ENCODE data around the gene STIL.

The STIL gene

DNA sequence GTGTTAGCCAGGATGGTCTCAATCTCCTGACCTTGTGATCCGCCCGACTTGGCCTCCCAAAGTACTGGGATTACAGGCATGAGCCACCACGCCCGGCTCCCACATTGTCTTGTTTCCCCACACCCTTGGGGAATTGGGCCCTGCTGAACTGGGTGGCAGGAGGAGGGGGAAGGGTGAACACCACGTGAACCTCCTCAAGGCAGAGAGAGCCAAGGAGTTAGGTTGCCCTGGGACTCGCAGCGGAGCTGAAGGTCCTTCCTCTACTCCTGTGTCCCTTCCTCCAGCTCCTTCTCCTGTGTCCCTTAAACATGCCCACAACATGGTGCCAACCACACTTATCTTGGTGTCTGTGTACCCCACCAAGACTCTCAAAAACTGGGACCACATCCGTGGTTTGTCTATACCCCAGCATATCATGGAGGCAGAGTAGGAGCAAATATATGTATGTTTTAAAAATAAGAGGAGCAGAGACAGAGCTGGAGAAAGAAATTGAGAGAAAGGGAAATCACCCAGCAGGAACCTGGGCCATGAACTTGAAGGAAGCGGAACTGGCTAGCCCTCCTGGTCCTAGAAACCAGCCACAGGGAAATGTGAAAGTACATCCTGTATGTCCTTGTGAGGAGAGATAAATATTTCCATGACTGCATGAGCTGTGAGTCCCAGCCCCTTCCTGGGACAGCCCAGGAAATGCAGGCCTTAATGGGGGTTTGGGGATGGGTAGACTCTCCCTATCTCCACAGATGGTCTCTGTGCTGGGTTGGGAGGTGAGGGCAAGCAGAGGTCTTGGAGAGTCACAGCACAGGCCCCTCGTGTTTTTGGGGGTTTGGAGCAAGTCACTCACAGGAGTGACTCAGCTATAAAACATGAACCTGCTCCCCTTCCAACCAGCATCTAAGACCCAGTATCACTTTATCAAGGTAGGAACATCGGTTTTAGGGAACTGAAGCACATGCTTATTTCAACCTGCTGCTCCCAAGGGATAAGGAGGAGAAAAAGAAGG, 72.5 kb downstream of the STIL start:
- H3K9me2 ChIP-seq (ENCODE audit: low read depth, low read length), result no peaks in the 10 kb centered on the region
- H3K9ac ChIP-seq (ENCODE audit: low read length), result no peak overlapping the region
- no peaks in the 10 kb centered on the region for H3F3A ChIP-seq (ENCODE audit: insufficient read depth, low read length)
- H2AFZ ChIP-seq (ENCODE audit: low read length), result no peak overlapping the region
- H3K27ac ChIP-seq (ENCODE audit: low read depth, low read length, poor library complexity, severe bottlenecking), result no peak overlapping the region
- no peaks in the 10 kb centered on the region for H3K4me1 ChIP-seq (ENCODE audit: insufficient read depth, low read length, severe bottlenecking)
- H3K27me3 ChIP-seq (ENCODE audit: insufficient read depth, low read length), result no peaks in the 10 kb centered on the region
- no peaks in the 10 kb centered on the region for H3K36me3 ChIP-seq (ENCODE audit: insufficient read depth, low read length)
- no peak for TF ChIP-seq EZH2 (IDR thresholded peaks at IDR 0.05; ENCODE audit: borderline replicate concordance, low read length)
- TF ChIP-seq, protein P1, sequence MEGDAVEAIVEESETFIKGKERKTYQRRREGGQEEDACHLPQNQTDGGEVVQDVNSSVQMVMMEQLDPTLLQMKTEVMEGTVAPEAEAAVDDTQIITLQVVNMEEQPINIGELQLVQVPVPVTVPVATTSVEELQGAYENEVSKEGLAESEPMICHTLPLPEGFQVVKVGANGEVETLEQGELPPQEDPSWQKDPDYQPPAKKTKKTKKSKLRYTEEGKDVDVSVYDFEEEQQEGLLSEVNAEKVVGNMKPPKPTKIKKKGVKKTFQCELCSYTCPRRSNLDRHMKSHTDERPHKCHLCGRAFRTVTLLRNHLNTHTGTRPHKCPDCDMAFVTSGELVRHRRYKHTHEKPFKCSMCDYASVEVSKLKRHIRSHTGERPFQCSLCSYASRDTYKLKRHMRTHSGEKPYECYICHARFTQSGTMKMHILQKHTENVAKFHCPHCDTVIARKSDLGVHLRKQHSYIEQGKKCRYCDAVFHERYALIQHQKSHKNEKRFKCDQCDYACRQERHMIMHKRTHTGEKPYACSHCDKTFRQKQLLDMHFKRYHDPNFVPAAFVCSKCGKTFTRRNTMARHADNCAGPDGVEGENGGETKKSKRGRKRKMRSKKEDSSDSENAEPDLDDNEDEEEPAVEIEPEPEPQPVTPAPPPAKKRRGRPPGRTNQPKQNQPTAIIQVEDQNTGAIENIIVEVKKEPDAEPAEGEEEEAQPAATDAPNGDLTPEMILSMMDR (IDR thresholded peaks at IDR 0.05; ENCODE audit: low read length), result no peak
- H3K79me2 ChIP-seq (ENCODE audit: insufficient read depth, low read length), result no peaks in the 10 kb centered on the region
- no peaks in the 10 kb centered on the region for H3K9me3 ChIP-seq (ENCODE audit: low read length)
- no peaks in the 10 kb centered on the region for H4K20me1 ChIP-seq (ENCODE audit: insufficient read depth, low read length)
- H3K4me3 ChIP-seq (ENCODE audit: low read depth, low read length, poor library complexity, severe bottlenecking), result no peak overlapping the region
- no peak overlapping the region for H3K4me2 ChIP-seq (ENCODE audit: low read length)

DNA sequence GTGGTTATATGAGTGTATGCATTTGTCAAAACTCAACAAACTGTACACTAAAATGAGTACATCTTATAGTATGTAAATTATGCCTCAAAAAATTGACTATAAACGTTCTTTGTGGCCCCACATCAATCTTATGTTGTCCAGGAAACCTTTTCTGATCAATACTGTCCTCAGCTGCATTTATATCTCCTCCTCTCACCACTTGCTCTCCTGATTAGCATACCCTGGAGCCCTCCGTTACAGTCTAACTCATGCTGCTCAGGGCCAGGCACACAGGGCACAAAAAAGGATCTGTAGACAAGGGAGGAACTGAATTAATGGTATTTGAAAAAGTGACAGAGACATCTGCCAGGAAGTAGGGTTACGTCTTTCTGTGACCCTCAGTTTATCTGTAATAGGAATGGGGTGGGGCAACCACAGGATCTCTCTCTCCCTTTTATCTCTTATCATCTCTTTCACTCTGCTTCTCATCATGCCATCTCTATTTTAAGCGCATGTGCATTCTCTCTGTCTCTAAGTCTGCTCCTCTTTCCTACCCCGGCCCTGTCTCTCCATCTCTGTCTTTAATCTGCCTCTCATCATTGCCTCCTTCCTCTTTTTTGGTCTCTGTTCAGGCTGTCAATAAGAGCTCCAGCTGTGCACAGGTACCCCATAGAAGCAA, 74.9 kb downstream of the STIL start:
- no peaks in the 10 kb centered on the region for H4K20me1 ChIP-seq (ENCODE audit: insufficient read depth, low read length)
- H3F3A ChIP-seq (ENCODE audit: insufficient read depth, low read length), result no peaks in the 10 kb centered on the region
- TF ChIP-seq EZH2 (IDR thresholded peaks at IDR 0.05; ENCODE audit: borderline replicate concordance, low read length), result no peak
- TF ChIP-seq, protein P1 (IDR thresholded peaks at IDR 0.05; ENCODE audit: low read length), result no peak
- no peaks in the 10 kb centered on the region for H3K79me2 ChIP-seq (ENCODE audit: insufficient read depth, low read length)
- no peak overlapping the region for H3K4me2 ChIP-seq (ENCODE audit: low read length)
- no peaks in the 10 kb centered on the region for H3K9me2 ChIP-seq (ENCODE audit: low read depth, low read length)
- H3K4me3 ChIP-seq (ENCODE audit: low read depth, low read length, poor library complexity, severe bottlenecking), result no peak overlapping the region
- H3K36me3 ChIP-seq (ENCODE audit: insufficient read depth, low read length), result no peaks in the 10 kb centered on the region
- H3K27ac ChIP-seq (ENCODE audit: low read depth, low read length, poor library complexity, severe bottlenecking), result no peak overlapping the region
- H3K27me3 ChIP-seq (ENCODE audit: insufficient read depth, low read length), result no peaks in the 10 kb centered on the region
- H3K9ac ChIP-seq (ENCODE audit: low read length), result no peak overlapping the region
- no peaks in the 10 kb centered on the region for H3K9me3 ChIP-seq (ENCODE audit: low read length)
- no peak overlapping the region for H2AFZ ChIP-seq (ENCODE audit: low read length)
- no peaks in the 10 kb centered on the region for H3K4me1 ChIP-seq (ENCODE audit: insufficient read depth, low read length, severe bottlenecking)

DNA sequence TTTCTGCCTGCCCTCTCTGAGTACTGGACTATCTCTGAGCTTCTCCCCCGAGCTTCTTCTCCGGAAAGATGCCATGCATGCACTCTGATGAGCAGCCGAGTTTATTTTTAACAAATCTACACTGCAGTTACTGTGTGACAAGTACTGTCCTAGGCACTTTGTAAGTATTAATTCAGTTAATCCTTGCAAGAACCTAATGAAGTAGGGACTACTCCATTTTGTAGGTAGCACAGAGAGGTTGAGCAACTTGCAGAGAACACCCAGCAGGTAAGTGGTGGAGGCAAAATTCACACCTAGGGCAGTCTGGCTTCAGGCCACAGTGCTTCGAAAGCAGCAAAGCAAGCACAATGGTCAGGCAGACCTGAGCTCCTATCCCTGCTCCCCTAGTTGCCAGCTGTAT, 78.1 kb downstream of the STIL start:
- H3K9ac ChIP-seq (ENCODE audit: low read length), result no peak overlapping the region
- no peak overlapping the region for H3K4me2 ChIP-seq (ENCODE audit: low read length)
- no peaks in the 10 kb centered on the region for H3K9me3 ChIP-seq (ENCODE audit: low read length)
- H3K36me3 ChIP-seq (ENCODE audit: insufficient read depth, low read length), result no peaks in the 10 kb centered on the region
- H3F3A ChIP-seq (ENCODE audit: insufficient read depth, low read length), result no peaks in the 10 kb centered on the region
- no peaks in the 10 kb centered on the region for H3K9me2 ChIP-seq (ENCODE audit: low read depth, low read length)
- H4K20me1 ChIP-seq (ENCODE audit: insufficient read depth, low read length), result no peaks in the 10 kb centered on the region
- no peak for TF ChIP-seq EZH2 (IDR thresholded peaks at IDR 0.05; ENCODE audit: borderline replicate concordance, low read length)
- TF ChIP-seq, protein P1 (IDR thresholded peaks at IDR 0.05; ENCODE audit: low read length), result no peak
- H3K27ac ChIP-seq (ENCODE audit: low read depth, low read length, poor library complexity, severe bottlenecking), result no peak overlapping the region
- H3K79me2 ChIP-seq (ENCODE audit: insufficient read depth, low read length), result no peaks in the 10 kb centered on the region
- H3K27me3 ChIP-seq (ENCODE audit: insufficient read depth, low read length), result no peaks in the 10 kb centered on the region
- H3K4me1 ChIP-seq (ENCODE audit: insufficient read depth, low read length, severe bottlenecking), result no peaks in the 10 kb centered on the region
- H3K4me3 ChIP-seq (ENCODE audit: low read depth, low read length, poor library complexity, severe bottlenecking), result no peak overlapping the region
- H2AFZ ChIP-seq (ENCODE audit: low read length), result no peak overlapping the region

All from OCI-LY1 (cell line).